ENCODE measurements around the gene RBM47. TPM values are rescaled to one million over a fixed set of nuclear protein-coding genes. Genes with fewer than 3 reads are reported as not detected.

RBM47 gene
- total and polyA plus RNA-seq, 4 donors: 1.6 to 13.6 (median 4.0) TPM

Small RNAs within 50 kb of the gene (small RNA-seq; reads per million reads assigned to genes)
- gene AC098869.1 (ENCODE audit: low replicate concordance) (not detected), gene MIR4802 (ENCODE audit: low replicate concordance) (not detected), gene RNU7-74P (ENCODE audit: low replicate concordance) (not detected)

Other genes starting within 250 kb of the RBM47 start
- 1 to 10 TPM; 6.0 to 8.2 TPM for gene NSUN7, start 120.1 kb upstream of the RBM47 start, total RNA-seq
- 1 to 10 TPM; 6.8 to 7.6 TPM for gene NSUN7, start 120.1 kb upstream of the RBM47 start, polyA plus RNA-seq (ENCODE audit: insufficient read length in 2 of 2)

Measured in spinal cord (tissue), 4 donors.